HG02973 (cell line): Measurements from ENCODE around the gene DGUOK.
"Not testable (repeated sequence)": the region's sequence is repeated elsewhere in the genome, so short reads cannot be mapped to it uniquely, and the experiment has no call there.

Source experiments
- ATAC-seq: cut with Tn5 transposase; IDR thresholded peaks from one replicate; pipeline ENCODE4 v1.9.1; 2021; ENCODE audit warnings: moderate library complexity; ENCODE audit not compliant: unreplicated experiment

Gene DGUOK

DNA sequence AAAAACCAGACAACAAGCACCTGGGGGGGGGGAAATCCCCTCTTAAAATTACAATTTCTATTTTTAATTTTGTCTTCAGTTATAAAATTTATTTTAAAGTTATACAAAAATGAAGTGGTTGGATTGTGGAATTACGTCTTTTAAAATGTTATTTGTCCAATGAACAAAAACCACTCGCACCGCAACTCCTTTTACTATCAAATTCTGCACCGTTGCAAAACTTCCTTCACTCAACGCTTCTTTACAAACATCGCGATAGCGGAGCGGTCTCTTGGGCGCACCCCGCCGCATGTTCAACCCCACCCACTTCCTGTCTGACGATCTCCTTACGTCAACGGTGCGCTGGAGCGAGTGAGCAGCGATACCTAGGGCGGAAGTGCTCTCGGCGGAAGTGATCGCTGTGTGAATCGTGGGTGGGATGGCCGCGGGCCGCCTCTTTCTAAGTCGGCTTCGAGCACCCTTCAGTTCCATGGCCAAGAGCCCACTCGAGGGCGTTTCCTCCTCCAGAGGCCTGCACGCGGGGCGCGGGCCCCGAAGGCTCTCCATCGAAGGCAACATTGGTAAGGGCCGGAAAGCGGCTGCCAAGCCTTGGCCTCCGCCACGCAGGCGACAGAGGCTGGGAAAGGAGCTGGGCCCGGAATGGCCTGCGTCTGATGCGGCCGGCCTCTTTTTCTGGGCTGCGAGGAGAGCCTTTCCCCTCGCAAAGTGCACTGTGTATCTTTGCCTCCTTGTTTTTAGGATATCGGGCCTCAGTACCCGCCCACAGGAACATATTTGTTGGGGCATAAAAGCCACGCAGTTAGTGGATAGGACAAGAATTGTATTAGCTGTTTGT is at the start of gene DGUOK:
Gene DGUOK (plus strand): TSS at position 388 of the 835 bp plus-strand sequence. CDS start 31 bp downstream, at position 419.
- ATAC-seq: peak; percentile 98

DNA sequence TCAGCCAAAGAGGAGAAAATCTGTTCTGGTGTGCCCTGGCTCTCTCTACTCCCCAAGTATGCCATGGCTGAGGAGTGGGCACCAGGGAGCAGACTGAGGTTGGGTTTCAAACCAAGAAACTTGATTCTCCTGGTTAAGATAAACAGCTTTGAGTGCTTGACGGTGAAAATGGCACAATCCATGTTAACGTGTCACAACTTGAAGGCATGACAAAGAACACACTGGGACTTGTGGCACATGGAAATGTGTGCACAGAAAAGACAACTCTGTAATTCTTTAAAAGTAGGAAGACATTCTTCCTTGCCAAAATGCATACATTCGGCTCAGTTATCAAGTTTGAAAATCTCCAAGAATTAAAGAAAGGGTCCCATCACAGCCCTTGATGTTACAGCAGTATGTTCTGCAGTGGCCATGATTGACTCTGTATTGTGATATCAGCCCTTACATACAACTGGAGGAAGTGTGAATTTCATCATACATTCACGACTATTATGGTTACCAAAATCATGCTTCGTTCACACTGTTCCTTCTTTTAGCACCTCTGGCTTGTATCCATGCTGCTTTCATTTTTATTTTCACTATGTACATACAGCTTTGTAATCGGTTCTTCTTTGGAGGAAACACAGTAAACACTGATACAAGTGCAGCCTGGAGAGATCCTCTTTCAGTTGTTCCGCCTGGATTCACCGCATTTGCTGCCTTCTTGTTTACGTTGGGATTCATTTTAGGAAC is 49.4 kb upstream of the DGUOK start:
- ATAC-seq: peak; percentile 60

- ATAC-seq: not testable (repeated sequence)
These were observed 48.7 kb upstream of the DGUOK start for GRCh38 chr2:73877984-73878383.

- ATAC-seq: no peak
These were observed 41.3 kb upstream of the DGUOK start for GRCh38 chr2:73885406-73885805.

GRCh38 chr2:73886357-73886756 is 40.3 kb upstream of the DGUOK start:
- ATAC-seq: no peak

DNA sequence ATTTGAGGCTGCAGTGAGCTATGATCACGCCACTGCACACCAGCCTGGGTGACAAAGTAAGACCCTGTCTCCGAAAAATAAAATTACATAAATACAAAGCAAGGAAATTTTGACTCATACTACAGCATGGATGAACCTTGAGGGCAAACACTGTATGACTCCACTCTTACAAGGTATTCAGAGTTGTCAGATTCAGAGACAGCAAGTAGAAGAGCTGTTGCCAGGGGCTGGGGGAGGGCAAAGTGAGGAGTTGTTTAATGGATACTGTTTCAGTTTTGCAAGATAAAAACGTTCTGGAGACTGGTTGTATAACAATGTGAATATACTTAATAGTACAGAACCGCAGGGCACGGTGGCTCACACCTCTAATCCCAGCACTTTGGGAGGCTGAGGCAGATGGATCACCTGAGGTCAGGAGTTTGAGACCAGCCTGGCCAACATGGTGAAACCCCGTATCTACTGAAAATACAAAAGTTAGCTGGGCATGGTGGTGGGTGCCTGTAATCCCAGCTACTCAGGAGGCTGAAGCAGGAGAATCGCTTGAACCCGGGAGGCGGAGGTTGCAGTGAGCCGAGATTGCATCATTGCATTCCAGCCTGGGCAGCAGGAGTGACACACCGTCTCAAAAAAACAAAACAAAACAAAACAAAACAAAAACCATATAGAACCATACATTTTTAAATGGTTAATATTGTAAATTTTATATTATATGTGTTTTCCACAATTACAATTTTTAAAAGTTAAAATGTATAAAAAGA is 38.9 kb upstream of the DGUOK start:
- not testable (repeated sequence) for ATAC-seq

DNA sequence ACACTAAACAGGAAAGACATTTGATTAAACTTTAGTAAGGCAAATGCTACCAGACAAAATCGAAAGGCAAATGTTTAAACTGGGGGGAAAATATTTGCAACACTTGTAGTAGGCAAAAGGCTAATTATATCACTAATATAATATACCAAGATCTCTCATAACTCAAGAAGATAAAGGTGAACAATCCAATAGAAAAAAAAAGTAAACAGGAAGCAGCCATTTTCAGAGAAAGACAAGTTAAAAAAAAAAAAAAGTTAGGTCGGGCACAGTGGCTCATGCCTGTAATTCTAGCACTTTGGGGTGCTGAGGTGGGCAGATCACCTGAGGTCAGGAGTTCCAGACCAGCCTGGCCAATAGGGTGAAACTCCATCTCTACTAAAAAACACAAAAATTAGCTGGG is 38.3 kb upstream of the DGUOK start:
- ATAC-seq: no peak

GRCh38 chr2:73889206-73889605 is 37.5 kb upstream of the DGUOK start:
- ATAC-seq: no peak

DNA sequence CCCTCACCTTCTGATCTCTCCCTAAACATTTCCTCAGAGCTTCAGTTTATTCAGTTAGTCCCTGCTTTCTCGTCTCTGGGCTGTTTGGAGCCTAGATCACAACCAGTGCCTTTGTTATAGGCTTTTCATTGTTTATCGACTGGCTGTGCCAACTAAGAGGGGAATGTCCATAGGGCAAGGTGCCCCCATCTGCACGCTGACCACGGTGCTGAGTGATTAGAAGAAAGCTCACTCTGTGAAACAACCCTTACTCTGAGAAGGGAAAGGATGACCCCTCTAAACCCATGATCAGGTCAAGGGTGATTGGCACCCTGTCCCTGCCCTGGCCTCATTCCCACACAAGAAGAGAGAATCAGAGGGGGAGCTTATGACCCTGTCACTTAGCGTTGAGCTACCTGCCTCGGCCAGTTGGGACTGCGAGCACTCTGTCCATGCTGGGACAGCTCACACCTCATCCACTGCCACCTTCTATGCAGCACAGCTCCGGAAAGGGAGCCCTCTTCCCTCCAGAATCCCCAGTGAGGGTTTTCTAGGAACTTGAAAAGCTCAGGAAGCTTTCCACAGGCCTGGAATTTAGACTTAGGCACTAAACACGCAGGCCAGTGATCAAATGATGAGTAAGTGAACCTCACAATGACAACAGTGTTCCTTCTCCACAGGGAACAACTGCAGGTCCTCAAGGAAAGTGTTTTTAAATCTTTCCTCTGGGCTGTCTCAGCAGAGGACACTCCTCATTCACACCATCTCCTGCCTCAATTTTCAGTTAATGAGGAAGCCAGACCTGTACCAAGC is 36.2 kb upstream of the DGUOK start:
- ATAC-seq: no peak

DNA sequence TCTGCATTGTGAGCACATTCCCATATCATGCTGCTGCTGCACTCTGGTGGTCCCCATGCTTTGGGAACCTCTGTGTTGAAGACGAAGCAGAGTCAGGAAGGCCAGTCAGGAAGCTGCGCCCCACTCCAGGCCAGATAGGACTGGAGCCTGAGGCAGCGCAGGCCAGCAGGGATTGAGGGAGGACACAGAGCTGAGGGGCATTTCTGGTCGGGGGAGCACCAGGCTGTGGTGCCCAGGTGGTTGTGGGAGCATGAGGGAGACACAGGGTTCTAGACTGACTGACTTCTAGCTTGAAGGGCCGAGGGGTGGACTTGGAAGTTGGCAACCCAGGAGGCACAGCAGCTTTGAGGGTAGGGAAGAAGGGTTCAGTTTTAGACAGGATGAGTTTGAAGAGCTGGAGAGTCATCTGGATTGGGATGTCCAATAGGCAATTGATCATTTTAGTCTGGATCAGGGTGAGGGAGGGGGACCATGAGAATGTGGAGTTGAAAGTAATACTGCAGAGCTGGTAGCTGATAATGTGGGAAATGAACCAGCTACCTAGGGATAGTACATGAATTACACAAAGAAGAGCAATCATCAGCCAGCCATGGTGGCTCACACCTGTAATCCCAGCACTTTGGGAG is 35.3 kb upstream of the DGUOK start:
- no peak for ATAC-seq

GRCh38 chr2:73892631-73893329 is 33.9 kb upstream of the DGUOK start, which contains the start of gene ACTG2:
Gene ACTG2, plus strand, starts transcription at chr2:73893008. Its CDS starts 8,304 bp downstream, at chr2:73901312.
- ATAC-seq: no peak

GRCh38 chr2:73893764-73894474 is 32.8 kb upstream of the DGUOK start:
- no peak for ATAC-seq

DNA sequence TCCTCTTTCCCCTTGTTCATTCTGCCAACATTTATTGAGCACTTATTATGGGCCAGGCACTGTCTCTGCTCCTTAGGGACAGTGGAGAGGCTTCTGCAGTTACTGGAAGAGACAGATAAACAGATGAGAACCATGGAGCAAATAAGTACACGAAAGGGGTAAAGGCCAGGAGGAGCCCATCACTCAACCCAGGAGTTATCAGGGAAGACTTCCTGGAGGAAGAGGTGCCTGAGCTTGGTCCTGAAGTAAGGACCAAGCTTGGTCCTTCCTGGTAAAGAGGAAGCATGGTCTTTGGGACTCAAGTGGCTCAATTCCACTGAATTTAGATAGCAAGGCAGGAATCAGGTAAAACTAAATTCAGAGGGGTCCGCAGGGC is 32.2 kb upstream of the DGUOK start:
- no peak for ATAC-seq

- no peak for ATAC-seq
These were observed 31.8 kb upstream of the DGUOK start for GRCh38 chr2:73894877-73895276.

DNA sequence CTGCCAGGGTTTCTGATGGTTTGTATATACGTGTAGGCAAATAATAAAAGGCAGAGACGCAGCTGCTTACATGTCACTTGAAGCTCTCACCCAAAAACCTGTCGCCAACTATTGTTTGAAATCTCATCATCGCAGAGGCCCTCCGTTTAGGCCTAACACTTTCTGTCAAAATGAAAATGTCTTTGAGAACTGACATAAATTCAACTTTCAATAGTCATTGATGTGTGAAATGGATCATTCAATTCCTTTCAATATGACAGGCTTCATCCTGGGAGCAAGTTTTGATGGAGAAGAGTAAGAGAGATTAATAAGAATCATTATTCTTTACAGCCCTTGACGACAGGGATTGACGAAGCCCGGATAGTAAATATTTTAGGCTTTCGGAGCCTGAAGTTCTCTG is 31.2 kb upstream of the DGUOK start:
- ATAC-seq: no peak

DNA sequence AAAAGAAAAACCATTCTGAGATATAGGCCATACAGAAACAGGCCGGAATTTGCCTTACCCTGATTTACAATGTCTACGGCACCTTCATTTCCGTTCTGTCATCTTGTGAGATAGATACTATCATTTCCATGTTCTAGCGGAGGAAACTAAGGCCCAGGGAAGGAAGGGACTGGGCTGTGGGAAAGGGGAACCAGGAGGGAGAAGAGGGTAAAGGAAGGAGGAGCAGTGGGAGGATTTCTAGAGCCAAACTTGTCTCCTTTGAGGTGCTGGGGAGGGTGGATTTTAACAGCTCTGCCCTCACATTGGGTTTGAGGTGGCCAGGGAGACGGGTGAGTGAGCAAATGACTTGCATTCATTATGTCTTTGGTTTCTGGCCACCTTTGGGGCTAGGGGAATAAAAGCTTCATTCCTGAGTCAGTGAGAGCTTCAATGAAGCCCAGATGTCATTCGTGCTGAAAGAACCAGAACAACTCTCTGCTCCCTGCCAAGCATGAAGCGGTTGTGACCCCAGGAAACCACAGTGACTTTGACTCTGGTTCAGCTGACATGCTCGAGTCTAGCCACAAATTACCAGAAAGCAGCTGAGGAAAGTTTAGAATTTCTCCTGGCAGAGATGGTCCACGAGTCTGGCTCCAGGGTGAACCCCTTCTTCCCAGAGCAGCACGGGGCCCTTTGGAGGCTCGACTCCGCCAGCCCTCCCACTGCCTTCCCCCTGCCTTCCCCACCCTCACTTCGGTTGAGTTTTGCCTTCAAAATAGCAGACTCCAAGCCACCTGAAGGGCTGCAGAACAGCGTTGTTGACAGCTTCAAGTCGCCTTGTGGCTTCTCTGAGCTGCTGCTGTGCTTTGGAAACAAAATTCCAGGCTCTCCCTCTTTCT is 30.1 kb upstream of the DGUOK start:
- ATAC-seq: no peak

DNA sequence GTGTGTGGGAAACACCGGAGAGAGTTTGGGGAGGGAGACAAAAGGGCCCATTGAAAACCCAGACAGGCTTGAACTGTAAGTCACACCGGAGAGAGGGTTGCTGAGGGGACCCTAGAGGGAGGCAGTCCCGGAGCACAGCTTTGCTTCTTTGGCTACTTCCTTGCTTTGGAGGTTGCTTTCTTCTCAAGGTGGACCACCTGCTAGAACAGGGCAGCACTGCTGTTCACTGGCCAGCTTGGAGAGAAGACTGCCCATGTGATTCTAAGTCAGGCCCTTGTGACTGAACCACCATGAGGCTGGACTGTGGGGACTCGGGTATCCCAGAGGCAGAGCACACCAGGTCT is 29.5 kb upstream of the DGUOK start:
- ATAC-seq: no peak

- no peak for ATAC-seq
These were observed 28.7 kb upstream of the DGUOK start for GRCh38 chr2:73897934-73898333.
